ENCODE results near the gene SSNA1.

Gene SSNA1

GRCh38 chr9:137174722-137175293 lies 13.7 kb upstream of the SSNA1 start:
- peaks cover 5% of the 10 kb centered on the region for H3K36me3 ChIP-seq (ENCODE audit: control insufficient read depth, insufficient read depth, low read length)
- no peaks in the 10 kb centered on the region; the same call in 1 of the 2 replicates for H3K27me3 ChIP-seq (replicated peaks; ENCODE audit: control insufficient read depth, insufficient read depth, low read length)
- TF ChIP-seq CTCF (IDR thresholded peaks at IDR 0.05; ENCODE audit: insufficient read depth, low read length, poor library complexity, severe bottlenecking): no peak
- DNase-seq (ENCODE audit: extremely low read depth, insufficient read length): no peak
- no peak overlapping the region for H3K4me3 ChIP-seq (replicated peaks; ENCODE audit: low read depth, low read length)

- peaks cover 9% of the 10 kb centered on the region for H3K36me3 ChIP-seq (ENCODE audit: control insufficient read depth, insufficient read depth, low read length)
- peak; percentile 42 for TF ChIP-seq CTCF (IDR thresholded peaks at IDR 0.05; ENCODE audit: insufficient read depth, low read length, poor library complexity, severe bottlenecking)
- no peaks in the 10 kb centered on the region; the same call in 1 of the 2 replicates for H3K27me3 ChIP-seq (replicated peaks; ENCODE audit: control insufficient read depth, insufficient read depth, low read length)
- no peak overlapping the region for H3K4me3 ChIP-seq (replicated peaks; ENCODE audit: low read depth, low read length)
- no peak for DNase-seq (ENCODE audit: extremely low read depth, insufficient read length)
Observed at GRCh38 chr9:137175345-137175961, 13.0 kb upstream of the SSNA1 start.

- DNase-seq (ENCODE audit: extremely low read depth, insufficient read length): no peak
- H3K36me3 ChIP-seq (ENCODE audit: control insufficient read depth, insufficient read depth, low read length): peaks cover 15% of the 10 kb centered on the region
- H3K4me3 ChIP-seq (replicated peaks; ENCODE audit: low read depth, low read length): no peak overlapping the region
- no peaks in the 10 kb centered on the region; the same call in 1 of the 2 replicates for H3K27me3 ChIP-seq (replicated peaks; ENCODE audit: control insufficient read depth, insufficient read depth, low read length)
- TF ChIP-seq CTCF (IDR thresholded peaks at IDR 0.05; ENCODE audit: insufficient read depth, low read length, poor library complexity, severe bottlenecking): peak; percentile 48
Observed at GRCh38 chr9:137176302-137177182, 11.9 kb upstream of the SSNA1 start.

- Histone ChIP-seq H3K36me3 (ENCODE audit: control insufficient read depth, insufficient read depth, low read length) (peaks cover 24% of the 10 kb centered on the region), H3K4me3 (replicated peaks; ENCODE audit: low read depth, low read length) (no peak overlapping the region), H3K27me3 (replicated peaks; ENCODE audit: control insufficient read depth, insufficient read depth, low read length) (no peaks in the 10 kb centered on the region; the same call in 1 of the 2 replicates)
- TF ChIP-seq CTCF (IDR thresholded peaks at IDR 0.05; ENCODE audit: insufficient read depth, low read length, poor library complexity, severe bottlenecking): no peak
- no peak for DNase-seq (ENCODE audit: extremely low read depth, insufficient read length)
Observed at GRCh38 chr9:137178201-137178938, 10.1 kb upstream of the SSNA1 start.

GRCh38 chr9:137178939-137179630 lies 9.4 kb upstream of the SSNA1 start:
- Histone ChIP-seq H3K27me3 (replicated peaks; ENCODE audit: control insufficient read depth, insufficient read depth, low read length) (no peaks in the 10 kb centered on the region), H3K36me3 (ENCODE audit: control insufficient read depth, insufficient read depth, low read length) (peaks cover 30% of the 10 kb centered on the region), H3K4me3 (replicated peaks; ENCODE audit: low read depth, low read length) (no peak overlapping the region)
- TF ChIP-seq CTCF (IDR thresholded peaks at IDR 0.05; ENCODE audit: insufficient read depth, low read length, poor library complexity, severe bottlenecking): no peak
- no peak for DNase-seq (ENCODE audit: extremely low read depth, insufficient read length)
